Fibroblast of pulmonary artery (primary cell): ENCODE data around the gene C21orf91.

ENCODE experiments used
- DNase-seq: peaks from one replicate; pipeline ENCODE4 v3.0.0-alpha.2; 2010; ENCODE audit warnings: low read depth
- H3K4me3 ChIP-seq: replicated peaks from 2 replicates; pipeline ENCODE4 v1.5.1; 2011; ENCODE audit warnings: low read depth, mild to moderate bottlenecking, control low read depth, low read length, moderate library complexity
- CTCF ChIP-seq: IDR thresholded peaks from 2 replicates; pipeline ENCODE4 v1.5.1; 2011; ENCODE audit warnings: mild to moderate bottlenecking, control low read depth, low read length, inconsistent platforms; ENCODE audit errors: missing control alignments

Gene C21orf91

GRCh38 chr21:17769447-17769845 is 49.7 kb downstream of the C21orf91 start:
- no peak overlapping the region for H3K4me3 ChIP-seq
- TF ChIP-seq CTCF, result no peak
- DNase-seq, result no peak

GRCh38 chr21:17768840-17769446 is 50.2 kb downstream of the C21orf91 start:
- H3K4me3 ChIP-seq, result no peak overlapping the region
- no peak for DNase-seq
- no peak for TF ChIP-seq CTCF

GRCh38 chr21:17765207-17765606 is 53.9 kb downstream of the C21orf91 start:
- no peak for TF ChIP-seq CTCF

GRCh38 chr21:17763288-17764037 is 55.7 kb downstream of the C21orf91 start:
- DNase-seq, result no peak
- H3K4me3 ChIP-seq, result no peak overlapping the region
- no peak for TF ChIP-seq CTCF

More at GRCh38 chr21:17765207-17765606, 53.9 kb downstream of the C21orf91 start:
- H3K4me3 ChIP-seq, result no peak overlapping the region
- DNase-seq, result no peak

- TF ChIP-seq CTCF, result no peak
- no peak for DNase-seq
- no peak overlapping the region for H3K4me3 ChIP-seq
These were observed 59.5 kb downstream of the C21orf91 start for GRCh38 chr21:17759511-17760178.

- TF ChIP-seq CTCF, result no peak
- no peak overlapping the region for H3K4me3 ChIP-seq
- DNase-seq, result no peak
These were observed 60.5 kb downstream of the C21orf91 start for GRCh38 chr21:17758683-17759082.

GRCh38 chr21:17757671-17758070 is 61.5 kb downstream of the C21orf91 start:
- no peak for TF ChIP-seq CTCF
- no peak overlapping the region for H3K4me3 ChIP-seq
- DNase-seq, result no peak
